ENCODE results near the gene UBE2D2.

The UBE2D2 gene

GRCh38 chr5:139554264-139554663 is 6.9 kb upstream of the UBE2D2 start:
- in situ Hi-C loops (cut with MboI; ENCODE audit: low pct_unique_long_range_greater_than_20kb, low sequenced_read_pairs, unreplicated experiment): no loop called here
- no peak for DNase-seq (ENCODE audit: low spot score)
- TF ChIP-seq CTCF (IDR thresholded peaks at IDR 0.05; ENCODE audit: extremely low read depth, insufficient read depth, missing control alignments): no peak

- in situ Hi-C loops (cut with MboI; ENCODE audit: low pct_unique_long_range_greater_than_20kb, low sequenced_read_pairs, unreplicated experiment): no loop called here
- no peak for DNase-seq (ENCODE audit: low spot score)
- TF ChIP-seq CTCF (IDR thresholded peaks at IDR 0.05; ENCODE audit: extremely low read depth, insufficient read depth, missing control alignments): no peak
Observed at GRCh38 chr5:139557811-139558210, 3.3 kb upstream of the UBE2D2 start.

DNA sequence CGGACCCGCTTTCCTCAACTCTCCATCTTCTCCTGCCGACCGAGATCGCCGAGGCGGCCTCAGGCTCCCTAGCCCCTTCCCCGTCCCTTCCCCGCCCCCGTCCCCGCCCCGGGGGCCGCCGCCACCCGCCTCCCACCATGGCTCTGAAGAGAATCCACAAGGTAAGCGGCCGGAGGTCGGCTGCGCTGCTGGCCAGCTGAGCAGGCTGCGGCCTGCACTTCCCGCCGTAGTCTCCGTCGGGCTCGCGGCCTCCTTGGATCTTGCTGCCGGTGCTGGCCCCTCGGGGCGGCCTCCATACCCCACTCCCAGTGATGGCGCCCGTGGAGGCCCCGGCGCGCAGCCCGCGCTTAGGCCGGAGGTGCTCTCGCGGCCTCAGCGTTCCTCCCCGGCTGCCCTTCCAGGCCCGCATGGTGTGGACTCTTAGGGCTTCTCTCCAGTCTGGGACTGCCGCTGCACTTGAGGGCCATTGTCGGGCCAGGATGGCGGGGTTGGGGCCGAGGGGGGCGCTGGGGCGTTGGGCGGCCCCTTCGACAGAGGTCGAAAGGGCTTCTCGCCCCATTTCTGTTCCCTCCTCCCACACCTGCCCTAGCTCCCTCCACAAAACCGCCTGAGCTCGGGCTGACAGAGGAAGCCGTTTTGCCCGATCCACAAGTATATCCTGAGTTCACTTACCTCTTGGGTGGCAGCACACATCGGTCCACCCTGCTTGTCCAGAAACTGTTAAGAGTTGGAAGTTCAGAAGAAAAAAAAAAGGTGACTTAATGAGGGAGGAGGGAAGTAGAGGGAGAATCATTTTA is 714 bp downstream of the UBE2D2 start:
- peak; percentile 3 for TF ChIP-seq CTCF (IDR thresholded peaks at IDR 0.05; ENCODE audit: extremely low read depth, insufficient read depth, missing control alignments)
- DNase-seq (ENCODE audit: low spot score): peak; percentile 63
- in situ Hi-C loops (cut with MboI; ENCODE audit: low pct_unique_long_range_greater_than_20kb, low sequenced_read_pairs, unreplicated experiment): no loop called here

DNA sequence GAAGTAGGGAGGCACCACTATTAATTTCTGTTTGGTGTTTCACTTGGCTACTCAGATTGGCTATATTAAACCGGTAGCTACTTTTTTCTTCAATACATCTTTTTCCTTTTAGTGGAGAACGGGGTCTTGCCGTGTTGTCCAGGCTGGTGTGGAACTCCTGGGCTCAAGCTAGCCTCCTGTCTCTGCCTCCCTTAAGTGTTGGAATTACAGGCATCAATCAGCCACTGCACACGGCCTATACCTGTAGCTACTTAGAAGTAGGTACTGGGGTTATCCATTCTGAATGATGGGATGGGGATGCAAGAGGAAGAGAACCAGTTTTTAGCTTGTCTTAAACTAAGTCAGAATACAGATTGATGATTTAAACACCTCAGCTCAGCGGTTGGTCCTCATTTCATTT is 1.7 kb downstream of the UBE2D2 start:
- no peak for DNase-seq (ENCODE audit: low spot score)
- no peak for TF ChIP-seq CTCF (IDR thresholded peaks at IDR 0.05; ENCODE audit: extremely low read depth, insufficient read depth, missing control alignments)
- in situ Hi-C loops (cut with MboI; ENCODE audit: low pct_unique_long_range_greater_than_20kb, low sequenced_read_pairs, unreplicated experiment): no loop called here

GRCh38 chr5:139565411-139566305 is 4.5 kb downstream of the UBE2D2 start:
- no peak for TF ChIP-seq CTCF (IDR thresholded peaks at IDR 0.05; ENCODE audit: extremely low read depth, insufficient read depth, missing control alignments)
- in situ Hi-C loops (cut with MboI; ENCODE audit: low pct_unique_long_range_greater_than_20kb, low sequenced_read_pairs, unreplicated experiment): no loop called here
- peak; percentile 77 for DNase-seq (ENCODE audit: low spot score)

- TF ChIP-seq CTCF (IDR thresholded peaks at IDR 0.05; ENCODE audit: extremely low read depth, insufficient read depth, missing control alignments): no peak
- in situ Hi-C loops (cut with MboI; ENCODE audit: low pct_unique_long_range_greater_than_20kb, low sequenced_read_pairs, unreplicated experiment): no loop called here
- DNase-seq (ENCODE audit: low spot score): no peak
Observed at GRCh38 chr5:139566611-139567010, 5.5 kb downstream of the UBE2D2 start.
